ENCODE data around the gene CHDH.

- TF ChIP-seq CTCF (IDR thresholded peaks at IDR 0.05; ENCODE audit: extremely low read depth in 1 of 2, insufficient read depth in 1 of 2, low read depth in 1 of 2, low read length in 2 of 2), result no peak
- no peak for TF ChIP-seq POLR2AphosphoS5 (IDR thresholded peaks at IDR 0.05; ENCODE audit: insufficient read depth, low read depth, low read length)
- no peak for TF ChIP-seq EZH2 (IDR thresholded peaks at IDR 0.05; ENCODE audit: borderline replicate concordance, low read depth, low read length, severe bottlenecking)
- no peak for TF ChIP-seq POLR2A (IDR thresholded peaks at IDR 0.05; ENCODE audit: low read depth, low read length)
- no peak for TF ChIP-seq JUN (IDR thresholded peaks at IDR 0.05; ENCODE audit: borderline replicate concordance, insufficient read depth, insufficient read length, low read depth)
- TF ChIP-seq GATA2 (IDR thresholded peaks at IDR 0.05; ENCODE audit: insufficient read depth, insufficient read length, low read depth, low read length), result no peak
- no peak for TF ChIP-seq MAX (IDR thresholded peaks at IDR 0.05; ENCODE audit: insufficient read depth, insufficient read length)
- no peak for TF ChIP-seq MYC (IDR thresholded peaks at IDR 0.05; ENCODE audit: low read depth, low read length)
Measured at GRCh38 chr3:53805463-53806159, 40.6 kb downstream of the CHDH start.
